Measurements from ENCODE around the gene CLTB. TPM values are rescaled to one million over a fixed set of nuclear protein-coding genes. Genes with fewer than 3 reads are reported as not detected.

CLTB gene
- total RNA-seq, 2 experiments from 2014 or later = 61.6 to 67.5 TPM

- CTCF ChIA-PET = interaction anchor here (0.7 to 1.4 kb wide), 2 partner anchors 9 to 819 kb away, joined by 3 to 6 read pairs; partner anchors contain the start of gene FAF2
- POLR2A ChIA-PET = interaction anchor here (0.6 kb wide), 1 partner anchor 41 kb away, joined by 4 read pairs; no protein-coding TSS in a partner anchor
Observed at GRCh38 chr5:176438959-176439757, 22.8 kb upstream of the CLTB start.

- ChIA-PET CTCF (interaction anchor here (0.7 kb wide), 1 partner anchor 106 kb away, joined by 3 read pairs; no protein-coding TSS in a partner anchor), POLR2A (no interaction called here)
Observed at GRCh38 chr5:176436656-176437055, 20.3 kb upstream of the CLTB start.

GRCh38 chr5:176432707-176433106, 16.4 kb upstream of the CLTB start:
- ChIA-PET POLR2A (no interaction called here), CTCF (no interaction called here)

DNA sequence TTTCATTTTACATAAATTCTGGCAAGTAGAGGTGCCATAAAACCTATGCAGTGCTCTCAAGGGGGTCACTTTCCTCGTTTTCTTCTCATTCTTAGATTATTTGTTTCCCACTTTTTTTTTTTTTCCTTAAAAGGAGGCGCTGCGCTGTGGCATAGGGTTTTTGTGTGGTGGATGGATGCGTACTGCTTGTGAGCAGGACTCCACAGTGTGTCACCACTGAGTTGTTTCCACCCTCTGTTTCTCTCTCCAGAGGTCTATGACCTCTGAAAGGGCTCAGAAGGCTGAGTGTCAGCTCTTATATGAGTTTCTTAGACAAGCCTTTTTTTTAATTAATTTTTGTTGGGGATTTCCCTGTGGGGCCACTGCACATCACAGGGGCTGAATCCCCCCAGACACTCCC, 13.6 kb upstream of the CLTB start:
- ChIA-PET CTCF (no interaction called here), POLR2A (no interaction called here)

DNA sequence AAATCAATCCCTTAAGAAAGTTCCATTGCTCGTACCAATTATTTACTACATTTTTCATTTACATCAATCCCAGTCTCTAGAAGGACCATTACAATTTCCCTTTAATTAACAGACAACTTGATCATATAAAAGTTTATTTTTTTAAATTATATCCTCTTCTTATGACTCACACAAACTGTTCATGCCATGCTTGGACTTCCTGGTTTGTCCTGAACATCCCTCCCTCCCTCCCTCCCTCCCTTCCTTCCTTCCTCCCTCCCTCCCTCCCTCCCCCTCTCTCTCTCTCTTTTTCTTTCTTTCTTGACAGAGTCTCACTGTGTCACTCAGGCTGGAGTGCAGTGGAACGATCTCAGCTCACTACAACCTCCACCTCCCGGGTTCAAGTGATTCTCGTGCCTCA, 11.6 kb upstream of the CLTB start:
- POLR2A ChIA-PET = no interaction called here
- CTCF ChIA-PET = no interaction called here

DNA sequence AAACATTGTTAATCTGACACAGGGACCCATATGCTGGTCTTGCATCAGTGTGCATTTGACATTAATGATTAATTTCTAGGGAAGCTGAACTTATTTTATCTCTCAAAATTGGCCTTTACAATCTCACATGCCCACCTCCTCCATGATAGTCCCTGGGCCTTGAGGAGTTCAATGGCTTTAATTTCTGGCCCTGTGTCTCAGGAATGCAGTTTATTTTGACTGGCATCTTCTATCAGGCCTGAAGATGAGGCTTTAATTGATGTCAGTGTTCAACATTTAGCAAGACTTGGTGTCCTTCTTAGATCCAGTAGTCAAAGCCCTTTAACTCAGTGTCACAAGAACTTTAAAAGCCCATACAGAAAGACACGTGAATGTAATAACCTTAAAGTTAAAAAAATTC, 10.5 kb upstream of the CLTB start:
- POLR2A ChIA-PET = no interaction called here
- CTCF ChIA-PET = no interaction called here

DNA sequence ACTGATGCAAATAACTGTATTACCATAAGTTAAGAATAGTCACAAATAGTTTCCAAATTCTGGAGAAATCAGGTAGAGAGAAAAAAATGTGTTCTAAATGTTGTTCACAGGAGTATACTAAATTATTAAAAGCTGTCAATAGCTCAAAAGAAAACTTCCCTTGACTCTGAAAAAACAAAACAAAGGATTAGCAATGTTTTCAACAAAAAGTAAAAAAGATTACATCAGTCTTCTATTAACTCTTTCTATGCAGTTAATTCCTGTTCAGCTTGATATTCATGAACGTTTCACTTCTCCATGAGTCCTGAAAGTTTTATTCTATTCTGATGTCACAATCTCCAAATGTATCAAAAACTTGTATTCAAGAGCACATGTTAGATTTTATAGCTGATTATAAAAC, 9.5 kb upstream of the CLTB start:
- CTCF ChIA-PET = no interaction called here
- POLR2A ChIA-PET = no interaction called here

DNA sequence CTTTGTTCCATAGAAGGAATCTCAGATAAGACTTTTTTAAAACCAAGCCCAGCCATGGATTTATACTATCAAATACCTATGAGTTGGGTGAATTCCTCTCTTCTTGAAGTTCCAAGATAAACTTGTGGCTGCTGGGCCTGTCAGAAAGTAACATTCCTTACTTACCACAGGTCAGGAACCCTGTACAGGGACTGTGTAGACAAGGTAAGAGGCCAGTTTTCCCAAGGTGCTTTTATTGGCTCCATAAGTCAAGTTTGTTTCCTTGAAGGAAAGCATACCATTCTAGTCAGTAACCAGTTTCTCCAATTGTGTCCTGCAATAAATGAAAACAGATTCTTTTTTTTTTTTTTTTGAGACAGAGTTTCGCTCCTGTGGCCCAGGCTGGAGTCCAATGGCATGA, 8.8 kb upstream of the CLTB start:
- CTCF ChIA-PET = no interaction called here

GRCh38 chr5:176424181-176424580, 7.8 kb upstream of the CLTB start:
- ChIA-PET POLR2A (no interaction called here), CTCF (no interaction called here)

More for the DNA sequence above, 8.8 kb upstream of the CLTB start:
- POLR2A ChIA-PET = no interaction called here

DNA sequence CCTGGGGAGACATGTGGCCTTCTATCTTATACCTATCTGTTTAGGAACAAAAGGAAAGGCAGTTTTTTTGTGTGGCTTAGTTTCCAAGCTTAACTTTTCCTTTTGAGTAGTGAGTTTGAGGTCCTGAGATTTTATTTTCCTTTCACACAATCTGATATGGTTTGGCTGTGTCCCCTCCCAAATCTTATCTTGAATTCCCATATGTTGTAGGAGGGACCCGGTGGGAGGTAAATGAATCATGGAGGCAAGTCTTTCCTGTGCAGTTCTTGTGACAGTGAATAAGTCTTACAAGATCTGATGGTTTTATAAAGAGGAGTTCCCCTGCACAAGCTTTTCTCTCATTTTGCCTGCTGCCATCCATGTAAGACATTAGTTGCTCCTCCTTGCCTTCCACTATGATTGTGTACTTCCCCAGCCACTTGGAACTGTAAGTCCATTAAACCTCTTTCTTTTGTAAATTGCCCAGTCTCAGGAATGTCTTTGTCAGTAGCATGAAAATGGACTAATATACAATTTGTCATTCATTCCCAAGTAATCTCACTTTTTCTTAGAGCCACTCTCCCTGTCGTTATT, 4.7 kb upstream of the CLTB start:
- ChIA-PET CTCF (interaction anchor here (0.8 to 1.3 kb wide), 3 partner anchors 27 to 116 kb away, joined by 3 to 5 read pairs (median 3); partner anchors contain the start of genes FAF2 and RNF44), POLR2A (no interaction called here)

DNA sequence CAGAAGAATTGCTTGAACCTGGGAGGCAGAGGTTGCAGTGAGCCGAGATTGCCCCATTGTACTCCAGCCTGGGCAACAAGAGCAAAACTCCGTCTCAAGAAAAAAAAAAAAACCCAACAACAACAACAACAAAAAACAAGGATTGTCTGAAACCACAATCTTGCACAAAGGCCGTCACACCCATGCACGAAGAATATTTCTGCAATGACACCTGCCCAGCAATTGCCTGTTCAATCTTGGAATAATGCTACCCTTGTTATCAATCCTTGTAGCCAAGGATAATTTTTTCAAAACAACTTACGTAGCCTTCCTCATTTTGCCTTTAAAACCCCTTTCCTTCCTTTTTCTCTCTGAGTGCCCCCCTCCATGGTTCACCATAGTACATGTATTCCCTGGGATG, 3.7 kb upstream of the CLTB start:
- ChIA-PET CTCF (interaction anchor here (1.3 kb wide), 1 partner anchor 117 kb away, joined by 5 read pairs; the partner anchor contains the start of gene RNF44), POLR2A (no interaction called here)

- ChIA-PET POLR2A (no interaction called here), CTCF (interaction anchor here (2.9 kb wide), 1 partner anchor 30 kb away, joined by 16 read pairs; the partner anchor contains the start of gene FAF2)
Observed at GRCh38 chr5:176418251-176418650, 1.9 kb upstream of the CLTB start.

DNA sequence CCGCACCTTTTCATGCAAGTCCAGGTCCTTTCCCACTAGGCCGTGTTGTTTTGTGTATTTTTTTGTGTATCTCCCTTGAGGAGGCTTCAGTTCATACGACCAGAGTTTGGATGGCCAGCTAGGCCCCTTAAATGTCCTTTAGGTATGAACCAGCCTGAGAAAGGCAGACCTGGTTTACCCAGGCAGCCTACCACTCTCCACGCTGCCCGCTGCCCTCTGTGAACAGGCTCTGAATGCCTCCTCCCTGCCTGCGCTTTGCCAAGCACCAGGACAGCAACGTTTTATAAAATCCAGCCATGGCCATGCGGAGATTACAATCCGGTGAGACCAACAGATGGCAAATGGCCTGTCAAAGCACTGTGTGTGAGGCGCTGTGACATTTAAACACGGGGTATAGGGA, 626 bp upstream of the CLTB start:
- CTCF ChIA-PET = interaction anchor here (0.6 to 2.9 kb wide), 11 partner anchors 11 to 214 kb away, joined by 3 to 16 read pairs (median 3); partner anchors contain the start of genes EIF4E1B, FAF2 and SNCB
- POLR2A ChIA-PET = interaction anchor here (0.6 to 2.7 kb wide), 7 partner anchors 15 to 127 kb away, joined by 3 to 7 read pairs (median 4); partner anchors contain the start of genes FAF2, HIGD2A and NOP16

- CTCF ChIA-PET = interaction anchor here (0.6 to 2.0 kb wide), 9 partner anchors 16 to 182 kb away, joined by 3 to 11 read pairs (median 3); partner anchors contain the start of genes FAF2 and RNF44
- POLR2A ChIA-PET = interaction anchor here (0.6 to 2.7 kb wide), 4 partner anchors 20 to 123 kb away, joined by 3 to 7 read pairs (median 4); partner anchors contain the start of genes FAF2, HIGD2A and NOP16
Observed at GRCh38 chr5:176415240-176415951, 943 bp downstream of the CLTB start.

DNA sequence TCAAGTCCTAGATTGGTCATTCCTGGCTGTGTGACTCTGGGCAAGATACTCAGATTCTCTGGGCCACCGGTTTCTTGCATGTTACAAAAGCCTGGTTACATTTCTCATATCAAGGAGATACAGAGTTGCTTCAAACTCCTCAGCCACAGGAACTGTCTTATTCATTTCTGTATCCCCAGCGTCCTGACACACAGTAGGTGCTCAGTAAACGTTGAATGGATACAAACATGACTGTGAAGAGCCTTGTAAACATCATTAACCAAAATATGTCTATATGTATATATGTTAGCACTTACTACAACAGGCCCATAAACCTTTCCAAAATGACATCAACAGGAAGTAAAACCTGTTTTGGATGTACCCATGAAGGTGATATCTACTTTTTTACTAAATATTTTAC, 1.6 kb downstream of the CLTB start:
- ChIA-PET POLR2A (interaction anchor here (1.4 kb wide), 1 partner anchor 26 kb away, joined by 5 read pairs; the partner anchor contains the start of genes HIGD2A and NOP16), CTCF (interaction anchor here (0.6 to 2.0 kb wide), 2 partner anchors 33 to 85 kb away, joined by 3 to 6 read pairs; partner anchors contain the start of gene FAF2)

DNA sequence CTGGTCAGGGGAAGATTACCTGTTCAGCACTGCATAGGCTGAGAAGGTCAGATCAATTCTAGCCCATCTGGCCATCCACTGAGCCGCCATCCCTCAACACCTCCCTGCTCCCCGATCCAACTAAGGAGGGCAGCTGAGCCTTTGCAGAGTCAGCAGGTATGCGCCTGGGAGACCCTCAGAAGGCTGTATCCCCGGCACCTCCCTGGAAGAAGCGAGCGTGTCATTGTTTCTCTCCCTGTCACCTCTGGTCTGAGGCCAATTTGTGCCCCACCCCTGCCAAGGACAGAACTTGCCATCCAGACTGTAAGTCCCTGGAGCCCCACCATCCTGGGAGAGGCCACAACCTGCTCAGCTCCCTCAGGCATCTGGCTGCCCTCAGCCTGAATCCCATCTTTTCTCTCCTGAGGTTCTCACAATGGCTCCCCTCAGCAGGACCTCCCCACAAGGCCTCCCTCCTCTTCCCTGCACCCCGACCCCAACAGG, 2.6 kb downstream of the CLTB start:
- ChIA-PET CTCF (interaction anchor here (0.6 kb wide), 1 partner anchor 86 kb away, joined by 3 read pairs; no protein-coding TSS in a partner anchor), POLR2A (interaction anchor here (0.6 kb wide), 1 partner anchor 232 kb away, joined by 4 read pairs; no protein-coding TSS in a partner anchor)

- POLR2A ChIA-PET = interaction anchor here (0.5 to 0.6 kb wide), 2 partner anchors 16 to 233 kb away, joined by 3 to 4 read pairs; no protein-coding TSS in a partner anchor
- CTCF ChIA-PET = no interaction called here
Observed at GRCh38 chr5:176413255-176413565, 3.1 kb downstream of the CLTB start.

GRCh38 chr5:176412517-176413254, 3.7 kb downstream of the CLTB start:
- POLR2A ChIA-PET = interaction anchor here (0.5 kb wide), 1 partner anchor 16 kb away, joined by 3 read pairs; no protein-coding TSS in a partner anchor
- CTCF ChIA-PET = no interaction called here

Data from activated CD8-positive, alpha-beta memory T cell treated with anti-CD3 and anti-CD28 coated beads for 36 hours (primary cell).